Sigmoid colon (tissue), 7 donors: ENCODE measurements around the gene TRPM6. TPM values are rescaled to one million over a fixed set of nuclear protein-coding genes. Genes with fewer than 3 reads are reported as not detected.

Experiments used
- DNase-seq: peaks from one replicate; pipeline ENCODE4 v3.0.0-alpha.2; 2019
- H3K27ac ChIP-seq, 4 donors: fragments of 200-600 bp; sonication (generic); one replicate each; pipeline ENCODE4 v1.5.1; 2016 to 2019; ENCODE audit warnings: mild to moderate bottlenecking in 1 of 4
- H3K27me3 ChIP-seq, 3 donors: fragments of 200-600 bp; sonication (generic); one replicate each; pipeline ENCODE4 v1.5.1; 2019; ENCODE audit warnings: mild to moderate bottlenecking in 1 of 3
- H3K36me3 ChIP-seq, 4 donors: fragments of 200-600 bp; sonication (generic); one replicate each; pipeline ENCODE4 v1.5.1; 2016 to 2019
- H3K4me1 ChIP-seq, 4 donors: fragments of 200-600 bp; sonication (generic); one replicate each; pipeline ENCODE4 v1.5.1; 2017 to 2019
- H3K4me3 ChIP-seq, 4 donors: fragments of 200-600 bp; sonication (generic); one replicate each; pipeline ENCODE4 v1.5.1; 2017 to 2019; ENCODE audit warnings: mild to moderate bottlenecking in 2 of 4, moderate library complexity in 1 of 4
- H3K9me3 ChIP-seq, 4 donors: fragments of 200-600 bp in 3 of 4; sonication (generic) in 3 of 4; one replicate each; pipeline versions ENCODE4 v1.5.1 to v1.6.1; 2013 to 2019
- EP300 ChIP-seq, 4 donors: sonication (generic); formaldehyde crosslinking; IDR thresholded peaks; one replicate each; pipeline ENCODE4 v1.6.1; 2017; ENCODE audit warnings: antibody characterized with exemption in 4 of 4
- POLR2A ChIP-seq, 2 donors: fragments of 450-650 bp; IDR thresholded peaks; one replicate each; pipeline ENCODE4 v1.6.1; 2016; ENCODE audit warnings: antibody characterized with exemption in 2 of 2, mild to moderate bottlenecking in 2 of 2, moderate library complexity in 2 of 2
- POLR2AphosphoS5 ChIP-seq, 4 donors: sonication (generic); formaldehyde crosslinking; IDR thresholded peaks; one replicate each; pipeline ENCODE4 v1.6.1; 2017; ENCODE audit warnings: antibody characterized with exemption in 4 of 4
- WGBS, 2 donors: extraction: QIAGEN DNeasy Blood & Tissue Kit; methylation state at CpG; one replicate each; pipeline ENCODE4 v1.1.7; 2013; 5-methylcytosine and 5-hydroxymethylcytosine counted together
- intact Hi-C: fragments of 100-400 bp; cut with DNase I; formaldehyde crosslinking; loops from one replicate; pipeline ENCODE4 v1.15.1; 2023
- polyA plus RNA-seq, 3 donors: library from polyadenylated mRNA; stranded (reverse); fragments of 200-250 nt; gene quantifications; one replicate each; pipeline ENCODE4 v1.2.3, GENCODE V29; 2013
- total RNA-seq, 4 donors: library from RNA; depleted of rRNA; stranded (reverse); fragments of >200 nt; gene quantifications; one replicate each; pipeline ENCODE4 v1.1.0, GENCODE V29; 2016
- TF ChIP-seq, protein P1 (sequence below), 4 experiments: fragments of 450-650 bp in 3 of 4; fragments of 200-600 bp in 1 of 4; IDR thresholded peaks; one replicate each; pipeline ENCODE4 v1.5.1; 2016 to 2019; ENCODE audit warnings: antibody characterized with exemption in 4 of 4, mild to moderate bottlenecking in 3 of 4, moderate library complexity in 2 of 4
- donor health status: healthy with polysubstance abuse.
- donor health status: Bipolar disorder and iron deficiency.
- donor health status: healthy.

Gene TRPM6
- total and polyA plus RNA-seq, 7 donors: 0.41 to 12.7 (median 6.7) TPM; not detected in 2

DNA sequence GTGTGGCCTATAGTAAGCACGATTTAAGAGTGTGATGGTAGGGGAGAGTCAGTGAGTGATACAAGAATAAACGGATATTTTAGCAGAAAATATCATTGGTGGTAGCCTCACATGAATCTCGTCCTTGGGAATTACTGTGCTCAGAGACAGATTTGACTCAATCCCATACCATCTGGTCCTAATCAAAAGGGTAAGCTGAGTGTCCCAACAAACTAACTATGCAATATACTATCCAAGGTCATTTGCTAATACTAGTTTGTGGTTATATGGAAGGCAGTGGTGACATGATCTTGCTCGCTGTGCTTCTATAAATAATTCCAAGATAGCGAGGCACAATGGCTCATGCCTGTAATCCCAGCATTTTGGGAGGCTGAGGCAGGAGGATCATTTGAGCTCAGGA is 103.2 kb downstream of the TRPM6 start:
- no peak for TF ChIP-seq POLR2A (IDR thresholded peaks at IDR 0.05)
- no peak overlapping the region for H3K4me3 ChIP-seq
- H3K36me3 ChIP-seq: no peaks in the 10 kb centered on the region
- 88 to 92% methylated on average over 5 of the region's 5 CpGs for WGBS, 2 donors
- intact Hi-C loops: no loop called here
- H3K4me1 ChIP-seq: no peaks in the 10 kb centered on the region
- H3K27ac ChIP-seq: no peak overlapping the region
- H3K9me3 ChIP-seq: no peaks in the 10 kb centered on the region
- no peaks in the 10 kb centered on the region for H3K27me3 ChIP-seq
- DNase-seq: no peak

DNA sequence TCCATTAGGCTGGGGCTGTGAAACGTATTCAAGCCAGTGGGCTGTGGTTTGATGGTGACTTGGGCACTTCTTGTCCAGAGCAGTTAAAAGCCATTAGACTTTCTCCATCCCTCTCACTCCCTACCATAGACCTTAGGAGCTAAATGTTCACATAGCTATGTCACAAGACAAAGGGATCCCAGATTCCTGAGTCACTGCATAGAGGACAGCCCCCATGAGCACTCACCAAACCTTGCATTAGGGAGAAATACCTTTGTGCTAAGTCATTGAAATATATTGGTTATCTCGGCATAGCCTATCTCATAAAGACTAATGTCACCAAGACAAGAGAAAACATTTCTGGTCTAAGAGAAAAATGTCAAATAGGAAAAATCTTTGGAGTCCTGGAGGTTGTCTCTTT is 104.3 kb downstream of the TRPM6 start:
- H3K36me3 ChIP-seq: no peaks in the 10 kb centered on the region
- WGBS, 2 donors: 85% methylated on average over 2 of the region's 2 CpGs
- H3K27me3 ChIP-seq: no peaks in the 10 kb centered on the region
- no peak overlapping the region for H3K27ac ChIP-seq
- no peak for DNase-seq
- TF ChIP-seq, protein P1, sequence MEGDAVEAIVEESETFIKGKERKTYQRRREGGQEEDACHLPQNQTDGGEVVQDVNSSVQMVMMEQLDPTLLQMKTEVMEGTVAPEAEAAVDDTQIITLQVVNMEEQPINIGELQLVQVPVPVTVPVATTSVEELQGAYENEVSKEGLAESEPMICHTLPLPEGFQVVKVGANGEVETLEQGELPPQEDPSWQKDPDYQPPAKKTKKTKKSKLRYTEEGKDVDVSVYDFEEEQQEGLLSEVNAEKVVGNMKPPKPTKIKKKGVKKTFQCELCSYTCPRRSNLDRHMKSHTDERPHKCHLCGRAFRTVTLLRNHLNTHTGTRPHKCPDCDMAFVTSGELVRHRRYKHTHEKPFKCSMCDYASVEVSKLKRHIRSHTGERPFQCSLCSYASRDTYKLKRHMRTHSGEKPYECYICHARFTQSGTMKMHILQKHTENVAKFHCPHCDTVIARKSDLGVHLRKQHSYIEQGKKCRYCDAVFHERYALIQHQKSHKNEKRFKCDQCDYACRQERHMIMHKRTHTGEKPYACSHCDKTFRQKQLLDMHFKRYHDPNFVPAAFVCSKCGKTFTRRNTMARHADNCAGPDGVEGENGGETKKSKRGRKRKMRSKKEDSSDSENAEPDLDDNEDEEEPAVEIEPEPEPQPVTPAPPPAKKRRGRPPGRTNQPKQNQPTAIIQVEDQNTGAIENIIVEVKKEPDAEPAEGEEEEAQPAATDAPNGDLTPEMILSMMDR (IDR thresholded peaks at IDR 0.05): no peak
- TF ChIP-seq POLR2AphosphoS5 (IDR thresholded peaks at IDR 0.05): no peak
- TF ChIP-seq POLR2A (IDR thresholded peaks at IDR 0.05): no peak
- no peak for TF ChIP-seq EP300 (IDR thresholded peaks at IDR 0.05)
- H3K4me1 ChIP-seq: no peaks in the 10 kb centered on the region
- H3K9me3 ChIP-seq: no peaks in the 10 kb centered on the region
- intact Hi-C loops: no loop called here
- no peak overlapping the region for H3K4me3 ChIP-seq

DNA sequence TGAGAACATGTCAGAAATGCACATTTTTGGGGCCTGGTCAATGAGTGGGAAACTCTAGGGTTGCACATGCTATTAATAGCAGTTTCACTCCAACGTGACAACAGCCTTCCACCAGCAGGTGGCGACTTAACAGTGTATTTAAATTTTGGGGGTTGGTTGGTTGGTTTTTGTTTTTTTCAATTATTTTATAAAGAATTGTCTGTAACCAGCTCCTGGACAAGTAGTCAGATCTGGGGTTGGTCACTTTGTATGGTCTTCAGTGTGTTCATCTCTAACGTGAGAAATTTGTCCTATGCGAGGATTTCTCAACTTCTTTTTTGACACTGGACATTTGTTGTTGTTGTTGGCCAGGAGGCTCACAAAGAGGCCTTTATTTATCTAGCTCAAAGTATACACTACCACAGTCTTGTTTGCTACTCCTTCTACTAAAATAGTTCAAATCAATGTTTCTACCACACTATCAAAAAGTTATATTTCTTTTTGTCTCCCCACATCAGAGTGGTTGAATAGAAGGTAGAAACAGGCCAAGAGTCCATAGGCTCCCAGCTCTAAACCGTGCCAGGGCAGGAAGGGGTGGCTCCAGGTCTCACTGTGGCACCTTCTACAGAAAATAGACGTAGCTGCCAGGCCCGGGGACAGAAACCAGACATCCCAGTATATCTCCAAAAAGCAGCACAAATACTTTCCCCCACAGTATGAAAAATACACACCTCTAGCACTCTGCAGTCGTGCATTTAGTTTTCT is 110.4 kb downstream of the TRPM6 start:
- H3K4me1 ChIP-seq: no peaks in the 10 kb centered on the region
- DNase-seq: peak; percentile 76
- H3K27me3 ChIP-seq: no peaks in the 10 kb centered on the region
- H3K9me3 ChIP-seq: no peaks in the 10 kb centered on the region
- no peaks in the 10 kb centered on the region for H3K36me3 ChIP-seq
- intact Hi-C loops: loop anchor here (1.0 kb wide), 1 partner anchor 301 kb away; no protein-coding TSS in a partner anchor
- no peak overlapping the region for H3K27ac ChIP-seq
- H3K4me3 ChIP-seq: no peak overlapping the region
- 27 to 43% methylated on average over 8 of the region's 8 CpGs for WGBS, 2 donors
- TF ChIP-seq, protein P1 (IDR thresholded peaks at IDR 0.05): peak; percentile 41 to 71 (median 66)
- TF ChIP-seq EP300 (IDR thresholded peaks at IDR 0.05): no peak

DNA sequence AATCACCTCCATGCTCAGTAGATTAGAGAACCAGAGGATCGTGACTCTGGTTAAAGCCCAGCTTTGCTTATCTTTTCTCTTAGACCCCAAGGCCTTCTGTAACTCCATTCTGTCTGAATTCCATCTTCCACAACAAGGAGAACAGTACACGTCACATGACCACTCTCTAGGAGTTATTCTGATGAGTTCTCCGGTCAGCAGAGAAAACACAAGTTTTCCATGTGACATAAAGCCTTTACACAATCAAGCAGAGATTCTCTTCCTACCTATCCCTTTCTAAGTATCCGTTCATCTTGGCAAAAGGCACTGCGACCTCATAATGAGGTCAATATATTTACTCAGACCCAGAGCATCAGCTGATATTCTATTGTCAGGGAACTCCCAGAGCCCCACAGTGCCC is 112.3 kb downstream of the TRPM6 start:
- H3K27me3 ChIP-seq: peaks cover 0 to 9% (median 0%) of the 10 kb centered on the region in 3 donors
- no peaks in the 10 kb centered on the region for H3K36me3 ChIP-seq
- intact Hi-C loops: no loop called here
- DNase-seq: no peak
- no peak overlapping the region for H3K27ac ChIP-seq
- no peaks in the 10 kb centered on the region for H3K9me3 ChIP-seq
- no peaks in the 10 kb centered on the region for H3K4me1 ChIP-seq
- no peak for TF ChIP-seq EP300 (IDR thresholded peaks at IDR 0.05)
- no peak for TF ChIP-seq POLR2AphosphoS5 (IDR thresholded peaks at IDR 0.05)
- TF ChIP-seq, protein P1 (IDR thresholded peaks at IDR 0.05): no peak
- TF ChIP-seq POLR2A (IDR thresholded peaks at IDR 0.05): no peak
- H3K4me3 ChIP-seq: no peak overlapping the region
- WGBS, 2 donors: 81 to 88% methylated on average over 5 of the region's 5 CpGs

DNA sequence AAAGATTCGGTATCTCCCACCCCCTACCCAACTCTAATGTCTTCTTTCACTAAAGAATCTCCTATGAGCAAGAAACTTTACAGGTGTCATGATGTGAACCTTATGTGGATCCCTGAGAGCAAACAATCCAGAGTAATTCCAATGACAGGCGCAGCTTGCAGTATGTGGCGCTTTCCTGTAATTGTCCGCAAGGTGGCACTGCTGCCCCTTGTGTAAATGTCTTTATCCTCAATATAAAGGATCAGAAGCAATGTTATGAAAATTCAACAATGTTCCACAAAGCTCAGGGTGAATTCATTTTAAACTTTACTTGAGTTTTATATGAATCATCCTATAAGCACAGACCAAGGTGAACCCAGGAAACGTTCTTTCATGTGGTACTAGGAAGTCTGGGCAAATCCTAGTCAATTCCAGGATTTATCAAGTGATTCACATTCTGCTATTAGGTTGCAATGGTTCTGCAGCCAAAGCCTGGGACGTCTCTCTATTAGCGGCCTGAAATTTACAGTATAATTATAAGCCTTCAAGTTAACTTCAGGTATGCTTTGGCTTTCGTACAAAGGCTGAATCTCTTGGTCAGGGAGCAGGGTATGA is 113.7 kb downstream of the TRPM6 start:
- Histone ChIP-seq H3K4me1 (no peaks in the 10 kb centered on the region), H3K36me3 (no peaks in the 10 kb centered on the region), H3K9me3 (no peaks in the 10 kb centered on the region), H3K27ac (no peak overlapping the region), H3K4me3 (no peak overlapping the region), H3K27me3 (peaks cover 0 to 10% (median 0%) of the 10 kb centered on the region in 3 donors)
- peak; percentile 86 for DNase-seq
- WGBS, 2 donors: 20 to 31% methylated on average over 8 of the region's 8 CpGs
- TF ChIP-seq EP300 (IDR thresholded peaks at IDR 0.05): no peak
- TF ChIP-seq, protein P1 (IDR thresholded peaks at IDR 0.05): peak; percentile 63 to 86 (median 71)
- intact Hi-C loops: loop anchor here (1.0 kb wide), 1 partner anchor 228 kb away; no protein-coding TSS in a partner anchor
